ENCODE results near the gene ENDOV.

The ENDOV gene

DNA sequence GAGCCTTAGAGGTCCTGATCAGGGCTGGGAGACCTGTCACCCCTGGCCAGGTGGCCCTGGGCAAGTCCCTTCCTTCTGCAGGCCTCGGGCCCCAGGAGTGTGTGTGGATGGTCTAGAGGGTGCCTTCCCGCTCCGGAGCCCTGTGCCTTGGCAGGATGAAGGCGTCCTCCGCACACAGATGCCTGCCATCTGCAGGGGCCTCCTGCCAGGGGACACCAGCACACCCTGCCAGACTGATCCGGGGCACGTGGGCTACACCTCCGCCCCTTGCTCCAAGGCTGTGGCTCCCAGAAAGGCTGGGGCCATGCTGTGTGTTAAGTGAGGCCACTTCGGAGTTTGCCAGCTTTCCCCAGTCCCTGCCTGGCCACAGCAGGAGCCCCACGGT, 30.8 kb downstream of the ENDOV start:
- H3K9me3 ChIP-seq (replicated peaks; ENCODE audit: low read length): no peaks in the 10 kb centered on the region
- no peaks in the 10 kb centered on the region for H3K4me1 ChIP-seq (ENCODE audit: control insufficient read depth, insufficient read depth, low read length)
- H3K27me3 ChIP-seq (ENCODE audit: control insufficient read depth, insufficient read depth, low read length): peaks cover 23% of the 10 kb centered on the region

DNA sequence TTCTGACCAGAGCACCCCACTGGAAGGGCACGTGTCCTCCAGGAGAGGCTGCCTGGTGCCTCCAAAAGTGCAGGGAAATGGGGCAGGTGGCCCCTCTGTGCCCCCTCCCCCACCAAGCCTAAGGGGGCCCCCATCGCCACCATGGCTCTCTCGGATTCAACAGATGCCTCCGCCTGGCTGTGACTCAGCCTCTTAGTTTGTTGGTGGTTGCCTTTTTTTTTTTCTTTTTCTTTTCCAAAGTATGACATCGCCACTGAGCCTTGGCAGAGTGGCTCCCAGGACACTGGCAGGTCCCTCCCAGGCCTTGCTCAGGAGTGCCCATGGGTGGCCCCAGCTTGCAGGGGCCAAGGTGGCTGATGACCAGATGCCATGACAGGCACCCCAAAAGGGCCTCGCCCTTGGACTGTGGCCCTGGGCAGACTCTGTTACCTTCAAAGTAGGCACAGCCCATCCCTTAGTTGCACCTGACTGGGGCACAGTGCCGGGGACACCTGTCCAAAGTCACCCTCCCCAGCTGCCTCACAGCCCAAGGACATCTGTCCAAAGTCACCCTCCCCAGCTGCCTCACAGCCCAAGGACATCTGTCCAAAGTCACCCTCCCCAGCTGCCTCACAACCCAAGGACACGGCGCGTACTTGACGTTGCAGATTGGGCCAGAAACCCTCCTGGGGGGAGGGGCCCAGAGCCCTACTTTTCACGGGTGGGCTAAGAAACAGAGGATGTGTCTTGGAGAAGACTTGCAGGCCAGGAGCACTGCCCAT, 31.9 kb downstream of the ENDOV start:
- H3K9me3 ChIP-seq (replicated peaks; ENCODE audit: low read length): no peaks in the 10 kb centered on the region
- peaks cover 23% of the 10 kb centered on the region for H3K27me3 ChIP-seq (ENCODE audit: control insufficient read depth, insufficient read depth, low read length)
- no peaks in the 10 kb centered on the region for H3K4me1 ChIP-seq (ENCODE audit: control insufficient read depth, insufficient read depth, low read length)
- no peaks in the 10 kb centered on the region for H3K36me3 ChIP-seq (ENCODE audit: insufficient read depth, low read length)
- H3K4me2 ChIP-seq (ENCODE audit: low read length): no peak overlapping the region
- H3K4me3 ChIP-seq (ENCODE audit: low read length): no peak overlapping the region
- no peak overlapping the region for H3K9ac ChIP-seq (ENCODE audit: low read depth, low read length)

More for the DNA sequence above, 30.8 kb downstream of the ENDOV start:
- Histone ChIP-seq H3K4me2 (ENCODE audit: low read length) (no peak overlapping the region), H3K36me3 (ENCODE audit: insufficient read depth, low read length) (no peaks in the 10 kb centered on the region), H3K9ac (ENCODE audit: low read depth, low read length) (no peak overlapping the region), H3K4me3 (ENCODE audit: low read length) (no peak overlapping the region)

DNA sequence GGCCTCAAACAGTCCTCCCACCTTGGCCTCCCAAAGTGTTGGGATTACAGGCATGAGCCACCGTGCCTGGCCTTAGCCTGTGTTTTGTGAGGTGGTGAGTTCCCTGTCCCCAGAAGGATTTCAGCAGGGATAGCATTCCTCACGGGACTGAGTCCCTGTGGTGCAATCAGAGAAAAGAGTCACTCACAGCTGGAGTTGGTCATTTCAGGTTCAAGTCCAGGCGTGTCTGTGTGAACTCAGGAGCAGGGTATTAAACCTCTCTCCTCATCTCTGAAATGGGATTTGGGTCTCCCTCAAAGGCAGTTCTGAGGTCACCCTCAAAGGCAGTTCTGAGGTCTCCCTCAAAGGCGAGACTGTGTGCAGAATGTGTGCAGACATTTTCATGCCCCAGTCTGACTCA, 32.8 kb downstream of the ENDOV start:
- Histone ChIP-seq H3K9ac (ENCODE audit: low read depth, low read length) (no peak overlapping the region), H3K4me1 (ENCODE audit: control insufficient read depth, insufficient read depth, low read length) (no peaks in the 10 kb centered on the region), H3K27me3 (ENCODE audit: control insufficient read depth, insufficient read depth, low read length) (peaks cover 23% of the 10 kb centered on the region), H3K4me2 (ENCODE audit: low read length) (no peak overlapping the region), H3K36me3 (ENCODE audit: insufficient read depth, low read length) (no peaks in the 10 kb centered on the region), H3K4me3 (ENCODE audit: low read length) (no peak overlapping the region), H3K9me3 (replicated peaks; ENCODE audit: low read length) (no peaks in the 10 kb centered on the region)

DNA sequence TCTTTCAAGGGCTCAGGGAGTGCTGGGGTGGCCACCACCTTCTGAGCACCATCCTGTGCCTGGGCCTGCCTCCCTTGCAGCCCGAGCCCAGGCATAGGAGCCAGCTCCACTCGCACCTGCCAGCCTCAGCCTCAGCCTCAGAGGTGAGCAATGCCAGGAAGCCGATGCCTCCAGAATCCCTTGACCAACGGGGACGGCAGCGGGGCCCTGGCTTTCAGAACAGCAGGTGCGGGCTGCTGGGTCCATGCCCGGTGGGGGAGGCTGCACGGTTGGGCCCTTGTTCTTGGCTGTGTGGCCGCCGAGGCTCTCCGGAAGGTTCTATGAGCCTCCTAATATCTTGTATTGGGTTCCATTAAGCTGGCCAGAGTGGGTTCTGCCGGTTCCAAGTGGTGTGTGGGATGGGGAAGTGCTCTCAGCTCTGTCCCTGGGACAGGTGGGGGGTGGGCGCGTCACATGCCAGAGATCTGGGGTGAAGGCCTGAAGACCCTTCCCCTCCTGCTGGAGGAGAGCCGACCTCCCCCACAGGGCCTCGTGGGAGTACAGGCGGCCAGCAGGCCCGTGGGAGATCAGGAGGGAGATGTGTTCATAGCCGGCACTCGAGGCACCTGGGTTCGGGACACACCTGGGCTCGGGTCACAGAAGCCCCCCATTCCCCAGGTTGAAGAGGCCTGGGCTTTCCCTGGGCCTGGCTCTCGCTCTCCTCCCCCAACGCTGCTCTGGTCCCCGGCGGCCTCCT, 34.4 kb downstream of the ENDOV start:
- H3K4me1 ChIP-seq (ENCODE audit: control insufficient read depth, insufficient read depth, low read length): peaks cover 15% of the 10 kb centered on the region
- H3K36me3 ChIP-seq (ENCODE audit: insufficient read depth, low read length): no peaks in the 10 kb centered on the region
- no peaks in the 10 kb centered on the region for H3K9me3 ChIP-seq (replicated peaks; ENCODE audit: low read length)
- peaks cover 23% of the 10 kb centered on the region for H3K27me3 ChIP-seq (ENCODE audit: control insufficient read depth, insufficient read depth, low read length)
- no peak overlapping the region for H3K4me3 ChIP-seq (ENCODE audit: low read length)
- no peak overlapping the region for H3K4me2 ChIP-seq (ENCODE audit: low read length)
- no peak overlapping the region for H3K9ac ChIP-seq (ENCODE audit: low read depth, low read length)

DNA sequence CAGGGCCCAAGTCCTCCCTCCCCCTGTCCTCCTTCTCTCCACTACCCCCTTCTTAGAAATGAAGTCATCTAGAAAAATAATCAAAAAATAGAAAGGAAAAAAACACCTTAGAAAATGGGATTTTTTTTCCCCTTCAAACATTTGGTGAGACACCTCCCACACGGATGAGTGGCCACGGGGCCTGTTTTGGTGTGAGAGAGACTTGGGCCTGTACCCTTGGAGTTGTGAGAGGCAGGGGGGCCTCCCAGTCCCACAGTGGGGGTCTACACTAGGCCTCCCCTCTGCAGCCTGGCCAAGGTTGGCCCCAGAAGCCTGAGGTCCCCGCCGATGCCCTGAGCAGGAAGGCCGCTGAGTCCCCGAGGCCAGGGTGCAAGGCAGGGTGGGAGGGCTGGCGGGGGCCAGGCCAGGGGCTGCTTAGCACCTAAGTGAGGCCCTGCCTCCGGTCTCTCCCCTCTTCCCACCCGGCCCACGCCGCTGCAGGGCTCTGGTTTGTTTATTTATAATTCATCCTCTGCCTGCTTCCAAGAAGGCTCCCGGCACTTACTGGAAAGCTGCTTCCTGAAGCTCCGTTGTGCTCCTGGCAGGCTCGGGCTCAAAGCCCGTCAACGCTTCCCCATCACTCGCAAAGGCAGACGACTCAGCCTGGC, 35.1 kb downstream of the ENDOV start:
- Histone ChIP-seq H3K4me2 (ENCODE audit: low read length) (no peak overlapping the region), H3K9ac (ENCODE audit: low read depth, low read length) (no peak overlapping the region), H3K27me3 (ENCODE audit: control insufficient read depth, insufficient read depth, low read length) (peaks cover 18% of the 10 kb centered on the region), H3K9me3 (replicated peaks; ENCODE audit: low read length) (no peaks in the 10 kb centered on the region), H3K4me1 (ENCODE audit: control insufficient read depth, insufficient read depth, low read length) (peaks cover 16% of the 10 kb centered on the region), H3K4me3 (ENCODE audit: low read length) (no peak overlapping the region), H3K36me3 (ENCODE audit: insufficient read depth, low read length) (no peaks in the 10 kb centered on the region)

DNA sequence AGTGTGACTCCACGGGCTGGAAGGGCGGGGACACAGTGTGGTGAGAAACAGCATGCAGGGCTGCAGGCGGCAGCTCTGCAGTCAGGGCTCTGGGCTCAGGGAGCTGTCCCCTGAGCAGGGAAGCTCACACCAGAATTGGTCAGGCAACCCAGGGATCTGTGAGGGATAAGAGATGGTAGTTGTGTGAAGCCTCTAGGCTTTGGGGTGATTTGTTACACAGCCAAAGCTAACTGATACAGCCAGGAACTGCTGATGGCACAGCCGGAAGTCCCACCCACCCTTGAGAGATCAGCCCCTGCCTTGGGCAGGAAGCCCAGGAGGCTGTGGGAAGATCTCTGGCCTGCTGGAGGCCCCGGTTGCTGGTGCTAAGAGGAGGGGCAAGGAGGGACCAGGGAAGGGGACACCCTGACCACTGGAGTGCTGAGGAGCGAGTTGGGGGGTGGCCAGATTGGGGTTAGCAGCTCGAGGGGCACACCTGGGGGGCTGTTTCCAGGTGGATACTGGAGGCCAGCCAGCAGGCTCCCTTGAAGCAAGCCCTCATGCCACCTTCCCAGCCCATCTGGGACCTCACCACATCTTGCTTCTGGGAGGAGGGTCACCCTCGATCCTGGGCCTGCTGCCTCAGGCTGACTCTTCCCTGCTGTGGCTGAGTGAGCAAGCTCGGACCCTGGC, 36.3 kb downstream of the ENDOV start:
- Histone ChIP-seq H3K4me3 (ENCODE audit: low read length) (no peak overlapping the region), H3K4me1 (ENCODE audit: control insufficient read depth, insufficient read depth, low read length) (peaks cover 27% of the 10 kb centered on the region), H3K36me3 (ENCODE audit: insufficient read depth, low read length) (no peaks in the 10 kb centered on the region), H3K9ac (ENCODE audit: low read depth, low read length) (no peak overlapping the region), H3K9me3 (replicated peaks; ENCODE audit: low read length) (no peaks in the 10 kb centered on the region), H3K27me3 (ENCODE audit: control insufficient read depth, insufficient read depth, low read length) (peaks cover 7% of the 10 kb centered on the region), H3K4me2 (ENCODE audit: low read length) (no peak overlapping the region)

DNA sequence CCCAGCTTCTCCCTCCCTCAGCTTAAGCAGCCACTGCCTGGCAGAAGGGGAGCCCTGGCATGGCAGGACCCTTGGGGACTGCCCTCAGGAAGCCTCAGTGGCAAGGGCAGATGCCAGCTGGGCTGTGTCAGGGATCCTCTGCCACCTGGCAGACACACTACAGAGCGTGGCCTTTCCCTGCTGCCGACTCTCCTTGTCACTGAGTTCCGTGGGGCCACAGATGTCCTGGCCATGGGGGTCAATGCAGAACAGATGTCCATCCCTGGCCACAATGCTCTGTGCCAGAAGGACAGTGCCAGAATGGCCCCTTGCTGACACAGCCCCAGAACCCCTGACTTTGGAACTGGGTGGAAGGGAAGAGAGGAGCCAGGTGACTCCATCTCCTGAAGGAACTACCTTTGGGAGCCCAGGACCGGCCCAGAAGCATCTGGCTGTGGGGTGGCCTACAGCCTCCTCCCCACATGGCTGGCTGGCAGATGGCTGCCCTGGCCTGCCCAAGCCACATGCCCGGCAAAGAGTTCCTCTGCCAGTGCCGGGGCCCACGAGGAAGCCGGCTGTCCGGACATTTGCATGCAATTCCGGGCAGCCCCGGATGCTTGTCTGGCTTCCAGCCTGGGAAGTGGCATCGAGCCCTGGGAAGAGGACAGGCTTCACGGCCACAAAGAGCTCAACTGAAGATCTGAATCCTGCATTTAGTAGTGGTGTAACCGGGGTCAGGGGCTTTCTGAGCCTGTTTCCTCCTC, 37.4 kb downstream of the ENDOV start:
- Histone ChIP-seq H3K4me3 (ENCODE audit: low read length) (no peak overlapping the region), H3K4me2 (ENCODE audit: low read length) (no peak overlapping the region), H3K36me3 (ENCODE audit: insufficient read depth, low read length) (no peaks in the 10 kb centered on the region), H3K9ac (ENCODE audit: low read depth, low read length) (no peak overlapping the region), H3K4me1 (ENCODE audit: control insufficient read depth, insufficient read depth, low read length) (peaks cover 38% of the 10 kb centered on the region), H3K9me3 (replicated peaks; ENCODE audit: low read length) (no peaks in the 10 kb centered on the region), H3K27me3 (ENCODE audit: control insufficient read depth, insufficient read depth, low read length) (peaks cover 4% of the 10 kb centered on the region)

DNA sequence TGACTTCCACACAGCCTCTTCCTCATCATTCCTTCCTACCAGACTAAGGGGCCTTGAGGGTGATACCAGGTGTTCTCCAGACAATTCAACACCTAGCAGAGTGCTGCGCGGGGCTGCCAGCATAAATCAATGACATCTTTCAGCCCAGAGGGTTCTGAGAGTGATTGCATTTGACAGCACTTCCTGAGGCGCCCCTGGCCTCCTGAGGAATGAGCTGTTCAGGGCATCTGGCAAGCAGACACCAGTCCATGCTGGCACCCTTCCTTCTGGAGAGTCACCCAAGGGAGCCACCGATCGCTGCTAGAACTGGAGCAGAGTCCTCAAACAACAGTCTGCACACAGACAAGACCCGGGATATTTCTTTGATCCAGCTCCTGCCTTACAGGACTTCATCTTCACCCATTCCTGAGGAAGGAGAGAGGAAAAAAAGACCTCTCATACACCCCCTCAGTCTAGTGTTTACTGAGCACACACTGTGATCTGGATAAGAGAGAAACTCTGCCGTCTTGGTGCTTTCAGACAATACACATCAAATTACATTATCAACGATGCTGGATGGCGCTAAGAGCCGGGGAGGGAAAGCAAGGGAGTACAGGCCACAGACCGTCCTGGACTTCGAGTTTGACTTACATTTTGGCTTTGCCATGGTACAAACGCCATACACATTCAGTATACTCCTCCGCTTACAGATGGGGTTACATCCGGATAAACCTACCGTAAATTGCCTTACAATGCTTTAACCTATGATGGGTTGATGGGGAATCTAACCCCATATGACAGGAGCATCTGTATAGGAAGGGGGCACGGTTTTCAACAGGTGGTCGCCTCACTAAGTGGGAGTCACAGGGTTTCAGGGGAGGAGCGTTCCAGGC, 38.4 kb downstream of the ENDOV start:
- Histone ChIP-seq H3K9ac (ENCODE audit: low read depth, low read length) (peak overlapping the region; percentile 96), H3K27me3 (ENCODE audit: control insufficient read depth, insufficient read depth, low read length) (peaks cover 2% of the 10 kb centered on the region), H3K4me2 (ENCODE audit: low read length) (peak overlapping the region; percentile 99), H3K4me3 (ENCODE audit: low read length) (peak overlapping the region; percentile 91), H3K9me3 (replicated peaks; ENCODE audit: low read length) (no peaks in the 10 kb centered on the region), H3K36me3 (ENCODE audit: insufficient read depth, low read length) (no peaks in the 10 kb centered on the region), H3K4me1 (ENCODE audit: control insufficient read depth, insufficient read depth, low read length) (peaks cover 41% of the 10 kb centered on the region)

DNA sequence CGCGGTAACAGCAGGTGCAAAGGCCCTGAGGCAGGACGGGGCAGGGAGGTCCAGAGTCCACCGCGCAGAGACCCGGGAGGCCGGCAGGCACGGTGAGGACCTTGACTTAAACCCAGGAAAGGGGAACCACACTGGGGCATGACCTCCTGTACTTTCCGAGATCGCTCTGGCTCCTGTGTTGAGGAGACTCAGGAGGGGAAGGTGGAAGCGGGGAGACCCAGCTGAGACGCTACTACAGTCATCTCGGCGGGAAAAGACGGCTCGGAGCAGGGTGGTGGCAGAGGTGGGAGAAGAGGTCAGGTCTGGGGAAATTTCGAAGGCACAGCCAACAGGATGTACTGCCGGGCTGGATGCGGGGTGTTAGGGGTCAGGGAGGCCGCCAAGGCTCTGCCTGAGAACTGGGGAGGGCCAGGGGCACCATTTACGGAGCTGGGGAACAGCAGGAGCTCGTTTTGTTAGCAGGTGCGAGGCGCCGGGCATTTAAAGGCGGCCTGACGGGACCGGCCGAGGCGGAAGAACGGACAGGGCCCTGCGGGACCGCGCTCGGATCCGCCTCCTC, 39.1 kb downstream of the ENDOV start:
- Histone ChIP-seq H3K4me3 (ENCODE audit: low read length) (peak overlapping the region; percentile 91), H3K9ac (ENCODE audit: low read depth, low read length) (peak overlapping the region; percentile 96), H3K4me1 (ENCODE audit: control insufficient read depth, insufficient read depth, low read length) (peaks cover 41% of the 10 kb centered on the region), H3K4me2 (ENCODE audit: low read length) (peak overlapping the region; percentile 99), H3K36me3 (ENCODE audit: insufficient read depth, low read length) (no peaks in the 10 kb centered on the region), H3K9me3 (replicated peaks; ENCODE audit: low read length) (no peaks in the 10 kb centered on the region), H3K27me3 (ENCODE audit: control insufficient read depth, insufficient read depth, low read length) (peaks cover 9% of the 10 kb centered on the region)
